ENCODE measurements around the gene FLRT2.

FLRT2 gene

DNA sequence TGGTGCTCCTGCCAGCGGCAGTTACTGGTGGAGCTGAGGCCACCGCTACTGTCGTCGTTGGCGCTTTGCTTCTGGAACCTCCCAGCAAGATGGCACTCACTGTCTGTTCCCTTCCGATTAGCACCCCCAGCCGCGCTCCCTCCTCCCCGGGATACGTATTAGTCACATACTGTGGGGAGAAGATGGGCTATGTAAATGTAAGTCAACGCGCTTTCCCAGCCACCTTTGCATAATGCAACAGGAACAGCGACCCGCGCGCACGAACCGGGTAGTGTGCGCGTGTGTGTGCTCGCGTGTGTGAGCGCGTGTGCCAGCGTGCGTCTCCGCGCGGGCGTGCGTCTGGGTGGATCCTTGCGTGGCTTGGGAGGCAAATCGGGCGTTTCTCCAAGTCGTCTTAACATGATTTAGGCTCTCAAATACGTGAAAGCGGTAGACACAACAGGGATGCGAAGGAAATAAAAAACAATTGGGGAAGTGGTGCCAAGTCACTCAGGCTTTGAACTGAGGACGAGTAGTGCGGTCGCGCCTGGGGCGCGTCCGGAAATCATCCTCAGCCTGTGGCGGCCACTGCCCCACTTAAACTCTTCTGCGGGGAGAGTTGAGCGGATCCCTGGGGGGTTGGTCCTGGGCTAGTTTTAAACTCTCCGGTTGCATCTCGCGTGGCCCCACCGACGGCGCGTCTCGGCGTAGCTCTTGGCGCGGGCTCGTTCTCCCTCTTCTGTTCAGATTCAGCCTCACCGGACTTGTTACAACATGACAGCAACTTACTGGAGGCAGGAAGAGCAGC, 1.8 kb downstream of the FLRT2 start:
- peak; percentile 72 for DNase-seq

DNA sequence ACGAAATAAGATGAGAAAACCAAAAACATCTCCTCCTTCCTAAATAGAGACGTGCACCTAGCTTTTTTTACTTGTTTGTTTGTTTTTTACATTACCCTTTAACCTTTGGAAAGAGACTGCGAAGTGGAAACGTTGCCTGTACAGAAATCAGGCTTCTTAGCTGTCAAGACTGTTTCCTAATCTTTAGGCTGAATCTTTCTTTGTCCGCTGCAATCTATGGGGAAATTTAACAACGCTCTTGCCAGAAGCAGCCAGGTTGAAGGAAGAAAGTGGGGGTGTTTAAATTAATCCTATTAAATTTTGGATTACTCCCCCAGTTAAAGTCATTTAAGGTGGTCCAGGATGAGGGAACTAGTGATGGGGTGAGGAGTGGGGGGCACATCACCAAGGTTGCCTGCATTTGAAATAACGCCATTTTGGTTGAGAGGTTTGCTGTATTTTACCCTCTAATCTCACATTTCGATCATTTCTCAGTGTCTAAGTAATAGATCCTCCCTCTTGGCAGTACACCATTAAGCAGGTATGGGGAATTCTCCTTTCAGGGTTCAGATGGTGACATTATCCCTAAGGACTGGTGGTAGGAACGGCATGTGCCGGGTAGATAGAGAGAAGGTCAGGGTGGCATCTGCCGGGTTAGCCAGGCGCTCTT, 2.6 kb downstream of the FLRT2 start:
- DNase-seq = no peak

- no peak for DNase-seq
Measured at GRCh38 chr14:85533023-85533860, 3.3 kb downstream of the FLRT2 start.

DNA sequence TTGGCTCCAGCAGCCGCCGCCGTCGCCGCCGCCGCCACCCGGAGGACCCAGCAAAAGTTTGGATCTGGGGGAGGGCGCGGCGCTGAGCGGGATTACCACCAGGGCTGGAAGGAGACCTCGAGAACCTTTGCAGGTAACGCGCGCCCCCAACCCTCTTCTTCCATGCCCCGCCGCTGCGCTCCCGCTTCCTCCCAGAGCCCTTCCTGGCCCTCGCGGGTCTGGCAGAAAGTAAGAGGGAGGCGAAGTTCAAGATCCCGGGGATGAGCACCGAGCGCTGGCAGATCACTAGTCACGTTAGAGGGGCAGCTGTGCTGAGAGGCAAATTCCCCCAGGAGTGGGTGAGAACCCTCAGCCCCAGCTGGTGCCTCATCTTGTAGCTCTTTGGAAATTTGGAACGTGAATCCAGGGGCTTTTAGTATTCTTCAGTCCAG, 3.9 kb downstream of the FLRT2 start:
- DNase-seq = no peak

DNA sequence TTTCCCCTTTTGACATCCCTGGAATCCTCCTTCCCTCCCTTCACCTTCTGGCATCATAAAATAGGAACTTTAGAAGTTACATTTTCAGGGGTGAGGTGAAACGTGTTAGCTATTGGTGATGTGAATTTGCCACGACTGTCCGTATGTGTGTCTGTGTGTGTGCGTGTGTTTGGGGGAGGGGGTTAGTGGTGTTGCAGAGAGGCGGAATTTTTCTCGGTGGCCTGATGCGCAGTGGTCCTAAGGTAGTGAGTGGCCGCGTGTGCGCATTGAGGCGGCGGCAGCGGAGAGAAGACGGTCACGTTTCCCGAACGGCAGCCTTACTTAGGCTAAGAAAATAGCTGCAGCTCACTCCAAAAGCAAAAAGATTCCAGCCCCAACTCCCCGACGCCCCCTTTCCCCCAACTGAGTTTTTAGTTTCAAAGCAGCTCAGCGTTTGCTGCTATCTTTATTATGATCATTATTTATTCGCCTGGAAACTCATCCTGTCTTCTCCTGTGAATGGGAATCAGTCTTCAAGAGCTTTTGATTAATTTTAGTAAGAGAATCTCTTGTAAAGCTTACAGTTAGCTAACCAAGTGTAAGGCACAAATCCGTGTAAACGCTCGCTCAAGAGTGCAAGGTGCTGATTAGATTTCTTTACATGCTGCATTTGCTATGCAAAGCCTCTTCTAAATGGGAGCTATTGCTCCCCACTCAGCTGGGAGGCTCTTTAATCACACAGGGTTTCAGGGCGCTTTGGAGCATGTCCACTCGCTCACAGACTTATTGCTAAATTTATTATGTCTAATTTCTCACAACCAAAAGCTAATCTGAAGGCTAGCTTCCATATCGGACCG, 4.7 kb downstream of the FLRT2 start:
- DNase-seq = no peak

DNA sequence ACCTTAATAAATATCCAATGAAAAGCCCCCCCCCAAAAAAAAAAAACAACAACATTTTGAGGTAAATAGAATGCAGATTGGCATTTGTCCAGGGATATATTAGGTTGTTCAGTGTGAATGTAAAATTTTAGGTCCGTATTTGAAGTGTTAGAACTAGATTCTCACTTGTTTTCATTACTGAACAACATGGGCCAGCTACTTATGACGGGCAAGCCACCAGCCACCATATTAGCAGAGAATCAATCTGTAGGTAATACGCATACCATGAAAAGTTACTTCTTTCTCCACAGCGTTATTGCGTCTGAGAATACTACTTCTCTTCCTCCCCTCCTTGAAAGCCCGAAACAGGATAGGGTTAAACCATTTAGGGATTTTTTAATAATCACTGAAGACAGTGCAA, 5.4 kb downstream of the FLRT2 start:
- no peak for DNase-seq

DNA sequence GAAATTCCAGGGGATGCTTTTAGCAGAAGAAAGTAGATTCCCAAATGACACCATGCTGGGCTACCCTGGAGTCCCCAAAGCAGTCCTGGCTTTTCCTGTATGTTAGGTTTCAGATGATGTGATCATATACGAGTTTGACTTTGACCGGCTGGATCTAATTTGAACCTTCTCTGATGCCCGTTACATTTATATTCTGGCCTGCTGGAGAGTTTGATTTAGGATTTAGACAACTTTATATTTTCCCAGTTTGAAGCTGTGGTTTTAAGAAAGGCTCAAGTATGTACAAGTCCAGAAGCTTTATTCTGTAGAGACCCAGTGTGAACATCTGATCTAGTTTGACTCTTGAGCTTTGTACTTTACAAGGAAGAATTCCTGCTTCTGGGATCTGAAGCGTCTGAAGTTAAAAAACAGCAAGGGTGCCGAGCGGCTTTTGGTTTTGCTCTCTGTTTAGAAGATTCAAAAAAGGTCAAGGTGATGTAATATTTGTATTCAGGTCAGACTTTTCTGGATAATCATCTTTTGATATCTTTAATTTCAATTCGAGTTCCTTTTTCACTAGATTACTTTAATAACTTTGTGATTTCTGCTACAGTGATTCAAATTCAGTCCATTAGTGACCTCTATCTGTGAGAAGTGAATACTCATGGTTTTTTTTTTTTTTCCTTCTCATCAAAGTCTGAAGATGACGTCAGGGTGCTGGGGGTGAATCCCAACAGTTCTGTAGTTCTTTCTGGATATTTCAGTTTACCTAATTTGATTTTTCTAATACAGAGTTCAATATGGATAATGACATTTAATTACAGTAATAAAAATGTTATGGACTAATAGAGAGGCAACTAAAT, 6.3 kb downstream of the FLRT2 start:
- peak; percentile 57 for DNase-seq

DNA sequence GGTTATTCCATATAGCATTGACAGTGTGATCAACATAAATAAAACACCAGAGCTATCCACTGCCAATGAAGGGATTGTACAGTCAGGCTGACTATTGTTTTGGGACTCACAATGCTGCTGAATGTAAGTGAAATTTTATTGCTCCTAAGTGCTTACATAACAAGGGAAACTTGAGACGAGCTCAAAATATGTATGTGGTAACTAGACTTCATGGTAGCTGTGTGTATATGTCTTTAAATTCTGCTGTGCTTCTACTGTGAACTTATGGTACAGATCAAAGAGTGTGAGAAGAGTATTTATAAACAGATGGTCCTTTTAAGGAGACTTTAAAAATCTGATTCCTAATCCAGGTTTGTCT, 6.9 kb downstream of the FLRT2 start:
- DNase-seq = no peak

DNA sequence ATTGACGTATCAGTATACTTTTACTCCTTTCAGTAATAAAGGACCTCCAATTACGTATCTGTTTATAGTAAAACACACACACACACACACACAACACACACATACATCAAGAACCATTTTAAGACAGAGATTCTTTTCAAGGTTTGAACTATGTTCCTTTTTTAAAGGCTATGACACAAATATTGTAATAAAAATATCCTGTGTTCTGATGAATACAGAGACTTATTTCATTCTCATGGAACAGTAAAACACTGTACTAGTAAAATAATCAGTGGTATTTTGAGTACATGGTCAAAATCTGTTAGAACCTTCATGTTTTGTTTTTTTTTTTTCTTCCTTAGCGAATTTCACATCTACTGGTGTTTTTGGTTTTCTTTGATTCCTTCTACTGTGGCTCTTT, 7.6 kb downstream of the FLRT2 start:
- no peak for DNase-seq

- DNase-seq = no peak
Measured at GRCh38 chr14:85538636-85539035, 8.7 kb downstream of the FLRT2 start.

GRCh38 chr14:85539510-85539909, 9.6 kb downstream of the FLRT2 start:
- no peak for DNase-seq

DNA sequence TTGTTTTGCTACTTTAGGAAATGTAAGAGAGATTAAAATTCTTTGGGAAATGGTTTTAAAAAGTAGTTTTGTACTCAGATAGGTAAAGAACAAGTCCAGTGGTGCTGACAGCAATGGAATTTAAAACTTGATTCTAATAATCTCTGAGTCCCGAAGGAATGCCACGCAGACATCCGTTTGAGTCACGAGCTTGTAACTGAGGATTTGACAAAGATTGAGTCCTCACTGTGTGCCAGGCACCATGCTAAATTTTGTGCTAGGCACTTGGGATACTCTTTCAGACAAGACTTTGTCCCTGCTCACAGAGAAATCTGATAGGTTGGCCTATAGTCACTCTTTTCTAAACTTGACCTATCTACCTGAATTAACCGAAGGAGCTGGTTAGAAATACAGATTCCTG, 12.7 kb downstream of the FLRT2 start:
- no peak for DNase-seq

- no peak for DNase-seq
Measured at GRCh38 chr14:85545738-85546137, 15.8 kb downstream of the FLRT2 start.

DNA sequence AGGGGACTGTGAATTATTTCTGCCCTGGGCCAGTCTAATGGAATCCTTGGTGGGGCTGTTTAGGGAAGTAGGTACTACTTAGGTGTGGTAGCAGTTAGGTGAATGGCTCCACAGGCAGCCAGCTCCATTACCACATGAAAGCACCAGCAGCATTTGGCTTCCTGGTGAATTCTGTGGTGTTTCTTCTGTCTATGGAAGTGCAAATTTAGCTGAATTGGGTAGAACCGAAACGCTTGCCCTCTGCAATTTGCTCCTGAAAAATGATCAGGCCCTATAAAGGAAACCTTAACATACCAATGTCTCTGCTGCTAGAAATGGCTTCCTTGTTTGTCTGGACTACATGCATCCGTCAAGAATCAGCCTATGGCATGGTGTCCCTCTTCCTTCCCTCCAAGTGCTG, 16.4 kb downstream of the FLRT2 start:
- DNase-seq = no peak

GRCh38 chr14:85549697-85550096, 19.8 kb downstream of the FLRT2 start:
- DNase-seq = no peak

DNA sequence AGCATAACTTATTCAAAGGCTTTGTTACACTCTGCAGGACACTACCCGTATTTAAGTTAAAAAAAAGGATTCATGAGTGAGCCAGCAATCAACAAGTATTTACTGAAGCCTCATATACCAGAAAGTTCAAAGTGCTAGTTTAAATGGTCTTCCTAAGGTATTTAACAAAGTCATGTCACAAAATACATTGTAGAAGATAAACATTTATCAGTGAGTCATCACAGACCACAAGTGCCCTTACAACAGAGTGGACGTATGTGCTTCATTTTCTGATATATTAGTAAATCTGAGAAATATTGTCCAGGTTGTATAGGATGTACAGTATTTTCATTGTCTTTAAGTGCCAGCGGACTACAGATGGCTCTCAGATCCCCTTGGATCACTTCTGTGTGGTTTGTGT, 24.2 kb downstream of the FLRT2 start:
- no peak for DNase-seq

GRCh38 chr14:85556267-85556666, 26.3 kb downstream of the FLRT2 start:
- DNase-seq = no peak

DNA sequence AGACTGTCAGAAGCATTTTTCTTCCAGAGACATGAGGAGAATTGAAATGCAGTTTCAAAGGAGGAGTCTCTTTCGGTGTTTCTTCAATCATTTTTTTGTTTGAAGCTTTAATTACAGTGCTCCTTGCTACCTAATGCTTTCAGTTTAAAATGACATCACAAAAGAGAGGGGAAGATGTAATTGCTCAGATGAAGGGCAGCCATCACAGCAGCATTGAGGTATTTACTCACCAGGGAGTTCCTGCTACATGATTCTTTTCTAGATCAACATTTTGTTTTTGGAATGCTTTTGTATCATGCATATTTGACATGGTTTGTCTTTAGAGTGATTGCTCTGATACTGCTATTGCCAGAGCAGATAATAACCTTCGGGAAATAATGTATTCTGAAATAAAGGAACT, 28.6 kb downstream of the FLRT2 start:
- no peak for DNase-seq

GRCh38 chr14:85562630-85563029, 32.7 kb downstream of the FLRT2 start:
- no peak for DNase-seq

- DNase-seq = no peak
Measured at GRCh38 chr14:85564841-85565527, 35.0 kb downstream of the FLRT2 start.

DNA sequence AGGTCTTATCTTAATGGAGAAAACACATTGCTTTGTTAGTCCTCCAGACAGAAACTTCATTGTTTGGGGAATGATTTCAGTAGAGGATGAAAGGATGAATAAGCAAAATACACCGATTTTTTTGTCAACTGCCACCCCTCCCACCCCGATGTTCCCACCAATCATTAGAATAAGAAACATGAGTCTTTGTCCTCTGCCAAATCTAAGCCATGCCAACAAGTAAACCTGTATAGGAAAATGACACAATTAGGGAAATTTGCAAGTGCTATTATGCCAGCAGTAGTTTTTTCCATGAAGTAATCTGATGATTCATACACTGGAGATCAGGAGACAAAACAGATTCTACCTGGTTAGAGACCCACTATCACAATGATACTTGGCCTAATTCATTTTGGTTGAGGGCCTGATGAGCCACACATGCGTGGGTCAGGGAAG, 35.9 kb downstream of the FLRT2 start:
- DNase-seq = no peak

Measured in hematopoietic multipotent progenitor cell treated with erythropoietin and hydrocortisone succinate and interleukin-3 and kit ligand, for 4 days (in vitro differentiated cells).